Measurements from ENCODE around the gene PLPP6.

Gene PLPP6

GRCh38 chr9:4661611-4662010 is 483 bp upstream of the PLPP6 start:
- no peak for DNase-seq (ENCODE audit: extremely low read depth in 1 of 2, low read depth in 1 of 2)

DNA sequence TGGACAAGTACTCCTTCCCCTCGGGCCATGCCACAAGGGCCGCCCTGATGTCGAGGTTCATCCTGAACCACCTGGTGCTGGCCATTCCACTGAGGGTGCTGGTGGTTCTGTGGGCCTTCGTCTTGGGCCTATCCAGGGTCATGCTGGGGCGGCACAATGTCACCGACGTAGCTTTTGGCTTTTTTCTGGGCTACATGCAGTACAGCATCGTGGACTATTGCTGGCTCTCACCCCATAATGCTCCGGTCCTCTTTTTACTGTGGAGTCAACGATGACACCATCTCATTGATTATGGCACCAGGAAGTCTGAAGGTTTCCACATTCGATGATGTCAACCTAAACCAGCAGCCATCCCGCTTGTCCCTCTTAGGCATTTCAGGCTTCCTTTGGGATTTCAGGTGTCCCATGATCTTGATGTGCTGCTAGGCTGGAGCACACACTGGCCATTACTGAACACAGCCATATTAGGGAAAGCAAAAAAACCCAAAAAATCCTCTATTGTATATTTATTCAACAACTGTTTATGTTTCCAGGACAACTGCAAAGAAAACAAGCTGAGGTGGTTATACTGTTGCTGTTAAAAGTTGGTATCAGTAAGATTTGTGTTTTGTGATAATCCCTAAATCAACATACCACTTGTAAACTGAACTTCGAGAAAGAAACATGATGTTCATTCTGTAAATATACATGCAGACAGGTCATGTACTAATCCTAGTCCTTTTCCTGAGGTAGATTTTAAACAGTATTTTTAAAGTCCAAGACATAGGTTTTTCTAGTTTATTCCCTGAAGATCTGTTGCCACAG is 1.1 kb downstream of the PLPP6 start:
- DNase-seq (ENCODE audit: extremely low read depth in 1 of 2, low read depth in 1 of 2): no peak

GRCh38 chr9:4663956-4664355 is 1.9 kb downstream of the PLPP6 start:
- DNase-seq (ENCODE audit: extremely low read depth in 1 of 2, low read depth in 1 of 2): no peak

DNA sequence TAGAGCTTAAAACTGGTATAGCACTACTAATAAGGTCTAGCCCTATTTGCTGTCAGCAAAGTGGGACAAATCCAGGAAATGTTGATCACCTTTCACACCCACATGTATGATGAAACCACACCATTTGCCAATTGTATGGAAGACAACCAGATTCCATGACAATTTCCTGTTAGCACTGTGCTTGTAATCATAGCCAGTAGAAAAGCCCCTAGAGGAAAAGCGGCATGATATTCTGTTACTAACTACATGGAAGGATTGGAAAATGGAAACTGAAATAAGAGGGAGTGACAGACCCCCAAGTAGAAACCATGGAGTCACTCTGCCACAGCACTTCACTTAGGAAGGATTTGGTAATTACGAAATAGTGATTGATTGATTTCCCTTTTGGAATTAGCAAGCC is 3.3 kb downstream of the PLPP6 start:
- DNase-seq (ENCODE audit: extremely low read depth in 1 of 2, low read depth in 1 of 2): no peak

DNA sequence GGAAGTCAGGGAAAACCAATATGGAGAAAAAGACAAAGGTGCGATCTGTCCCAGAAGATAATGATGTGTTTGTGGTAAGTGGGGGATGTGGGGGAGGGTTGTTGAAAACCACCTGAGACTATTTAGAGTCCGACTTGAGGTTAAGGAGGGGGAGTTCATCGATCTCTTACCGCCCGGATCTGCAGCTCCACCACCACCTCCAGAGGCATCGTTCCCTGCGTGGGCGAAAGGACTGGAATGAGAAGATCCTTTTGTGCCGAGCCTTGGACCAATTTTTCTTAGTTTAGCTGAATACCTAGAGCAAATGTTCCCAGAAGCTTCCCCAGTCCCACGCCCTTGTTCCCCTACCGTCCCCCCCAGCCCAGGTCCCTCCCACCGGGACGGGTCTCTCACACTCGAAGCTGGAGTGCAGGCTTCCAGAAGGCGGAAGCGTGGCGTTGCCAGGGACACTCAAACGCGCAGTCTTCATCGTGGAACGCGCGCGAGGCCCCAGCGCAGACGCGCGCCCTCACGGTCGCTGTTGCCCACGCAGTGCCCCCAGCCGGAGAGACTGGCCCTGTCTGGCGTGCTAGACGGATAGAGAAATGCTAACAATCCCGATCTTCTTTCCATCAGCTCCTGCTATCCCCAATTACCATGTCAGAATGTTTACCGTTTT is 4.1 kb downstream of the PLPP6 start, which contains the start of gene SPATA6L:
TSS of gene SPATA6L (minus strand) at position 439 of the 658 bp plus-strand sequence. CDS start at position 209, 230 bp downstream.
- no peak for DNase-seq (ENCODE audit: extremely low read depth in 1 of 2, low read depth in 1 of 2)

DNA sequence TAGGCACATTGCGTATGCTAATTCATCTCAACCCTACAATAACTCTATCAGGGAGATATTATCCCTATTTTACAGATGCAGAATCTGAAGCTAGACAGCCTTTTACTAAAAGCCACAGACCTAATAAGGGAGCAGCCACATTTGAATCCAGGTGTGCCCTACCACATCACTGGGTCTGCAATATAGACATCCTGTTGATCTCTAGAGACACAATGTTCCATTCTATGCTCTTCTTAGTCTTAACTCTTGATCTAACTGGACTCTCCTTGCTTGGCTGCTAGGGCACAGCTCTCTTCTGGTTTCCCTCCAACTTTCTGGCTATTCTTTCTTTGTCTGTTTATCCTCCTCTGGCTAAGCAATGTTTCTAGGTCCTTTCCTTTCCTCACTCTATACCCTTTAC is 5.6 kb downstream of the PLPP6 start:
- no peak for DNase-seq (ENCODE audit: extremely low read depth in 1 of 2, low read depth in 1 of 2)

GRCh38 chr9:4668604-4669003 is 6.5 kb downstream of the PLPP6 start:
- no peak for DNase-seq (ENCODE audit: extremely low read depth in 1 of 2, low read depth in 1 of 2)

DNA sequence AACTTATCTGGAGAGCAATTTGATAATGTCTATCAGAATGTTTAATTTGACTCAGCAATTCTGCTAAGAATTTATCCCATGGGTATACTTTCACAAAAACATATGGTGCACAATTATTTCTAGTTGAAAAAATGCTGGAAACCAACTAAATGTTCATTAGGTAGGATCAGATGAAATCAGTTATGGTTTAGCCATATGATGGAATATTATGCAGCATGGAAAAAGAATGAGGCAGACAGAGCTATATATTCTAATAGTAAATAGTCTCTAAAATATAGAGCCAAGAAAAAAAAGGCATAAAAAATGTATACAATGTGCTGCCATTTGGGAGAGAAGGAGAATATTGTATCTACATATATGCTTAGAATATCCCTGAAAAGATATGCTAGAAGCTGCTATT is 7.8 kb downstream of the PLPP6 start:
- DNase-seq (ENCODE audit: extremely low read depth in 1 of 2, low read depth in 1 of 2): no peak

- DNase-seq (ENCODE audit: extremely low read depth in 1 of 2, low read depth in 1 of 2): no peak
These were observed 8.5 kb downstream of the PLPP6 start for GRCh38 chr9:4670591-4670990.

GRCh38 chr9:4671737-4672136 is 9.6 kb downstream of the PLPP6 start:
- no peak for DNase-seq (ENCODE audit: extremely low read depth in 1 of 2, low read depth in 1 of 2)

GRCh38 chr9:4674783-4675182 is 12.7 kb downstream of the PLPP6 start:
- DNase-seq (ENCODE audit: extremely low read depth in 1 of 2, low read depth in 1 of 2): no peak

- DNase-seq (ENCODE audit: extremely low read depth in 1 of 2, low read depth in 1 of 2): no peak
These were observed 15.3 kb downstream of the PLPP6 start for GRCh38 chr9:4677392-4677791.

DNA sequence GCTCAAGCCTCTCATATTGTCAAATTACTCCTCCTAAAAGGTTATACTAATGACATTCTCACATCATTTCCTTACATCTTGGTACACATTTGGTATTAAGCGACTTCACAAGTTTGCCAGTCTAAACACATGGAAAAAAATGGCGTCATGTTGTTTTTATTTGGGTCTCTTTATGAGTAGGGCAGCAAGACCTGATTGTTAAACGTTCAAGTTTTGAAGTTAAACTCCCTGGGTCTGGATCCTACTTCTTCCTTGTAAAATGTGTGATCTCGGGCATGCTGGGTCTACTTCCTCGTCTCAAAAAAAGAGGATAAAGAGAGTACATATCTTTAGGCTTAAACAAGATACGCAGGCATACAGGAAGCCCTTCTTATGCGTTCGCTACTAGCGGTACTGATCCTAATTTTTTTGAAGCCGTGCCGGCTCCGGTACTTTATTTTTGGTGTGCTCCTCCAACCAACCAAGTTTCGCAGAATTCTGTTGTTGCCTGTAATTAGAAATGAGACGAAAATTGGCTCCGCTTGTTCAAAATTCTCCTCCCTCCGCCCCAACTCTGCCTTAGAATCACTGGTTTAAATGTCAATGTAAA is 16.7 kb downstream of the PLPP6 start:
- DNase-seq (ENCODE audit: extremely low read depth in 1 of 2, low read depth in 1 of 2): no peak

- DNase-seq (ENCODE audit: extremely low read depth in 1 of 2, low read depth in 1 of 2): peak; percentile 96 to 97
These were observed 17.4 kb downstream of the PLPP6 start, which contains the start of gene CDC37L1 for GRCh38 chr9:4679268-4680172. TSS of gene CDC37L1 (plus strand) at chr9:4679569. CDS start at chr9:4679768, 199 bp downstream.

DNA sequence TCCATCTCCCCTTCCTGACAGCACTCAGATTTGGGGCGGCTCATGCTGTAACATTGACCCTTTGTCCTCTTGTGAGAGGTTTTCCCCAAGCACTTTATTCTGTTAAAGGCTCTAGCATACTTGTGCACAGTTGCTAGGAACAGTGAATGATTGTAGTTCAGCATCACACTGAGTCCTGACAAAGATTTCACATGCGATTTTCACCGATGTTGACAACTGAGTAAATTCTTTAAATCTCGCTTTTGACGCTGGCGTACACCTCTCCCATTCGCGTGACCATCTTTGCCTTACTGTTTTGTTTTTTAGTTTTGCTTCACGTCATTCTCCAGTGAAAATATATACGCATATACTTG is 18.1 kb downstream of the PLPP6 start:
- DNase-seq (ENCODE audit: extremely low read depth in 1 of 2, low read depth in 1 of 2): no peak

DNA sequence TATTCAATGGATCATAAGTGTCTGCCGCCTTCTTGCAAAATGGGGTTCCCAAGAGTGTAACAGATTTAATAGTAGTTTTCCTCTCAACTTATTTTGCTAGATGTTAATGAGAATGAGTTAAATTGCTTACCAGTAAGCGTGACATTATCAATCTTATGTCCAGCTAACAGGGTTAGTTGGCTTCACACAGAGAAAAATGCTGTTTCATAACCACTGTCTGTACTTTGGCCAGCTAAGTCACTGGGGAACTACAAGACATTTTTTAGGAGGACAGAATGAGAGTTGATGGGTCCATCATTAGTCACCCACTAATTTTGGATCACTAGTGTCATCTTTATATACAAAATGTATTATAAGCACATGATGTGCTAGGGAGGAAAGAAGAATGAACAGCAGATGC is 18.7 kb downstream of the PLPP6 start:
- no peak for DNase-seq (ENCODE audit: extremely low read depth in 1 of 2, low read depth in 1 of 2)

DNA sequence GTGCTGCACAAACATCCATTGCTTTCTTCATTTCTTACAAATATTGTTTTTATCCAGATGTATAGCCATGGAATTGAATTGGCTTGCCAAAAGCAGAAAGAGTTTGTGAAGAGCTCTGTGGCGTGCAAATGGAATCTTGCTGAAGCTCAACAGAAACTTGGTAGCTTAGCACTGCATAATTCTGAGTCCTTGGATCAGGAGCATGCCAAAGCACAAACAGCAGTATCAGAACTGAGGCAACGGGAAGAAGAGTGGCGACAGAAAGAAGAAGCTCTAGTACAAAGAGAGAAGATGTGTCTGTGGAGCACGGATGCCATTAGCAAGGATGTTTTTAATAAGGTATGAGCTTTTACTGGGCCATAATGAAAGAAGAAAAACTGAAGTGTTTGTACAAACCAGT is 22.7 kb downstream of the PLPP6 start:
- DNase-seq (ENCODE audit: extremely low read depth in 1 of 2, low read depth in 1 of 2): no peak

GRCh38 chr9:4686112-4686511 is 24.0 kb downstream of the PLPP6 start:
- DNase-seq (ENCODE audit: extremely low read depth in 1 of 2, low read depth in 1 of 2): no peak

- no peak for DNase-seq (ENCODE audit: extremely low read depth in 1 of 2, low read depth in 1 of 2)
These were observed 24.5 kb downstream of the PLPP6 start for GRCh38 chr9:4686584-4686983.

DNA sequence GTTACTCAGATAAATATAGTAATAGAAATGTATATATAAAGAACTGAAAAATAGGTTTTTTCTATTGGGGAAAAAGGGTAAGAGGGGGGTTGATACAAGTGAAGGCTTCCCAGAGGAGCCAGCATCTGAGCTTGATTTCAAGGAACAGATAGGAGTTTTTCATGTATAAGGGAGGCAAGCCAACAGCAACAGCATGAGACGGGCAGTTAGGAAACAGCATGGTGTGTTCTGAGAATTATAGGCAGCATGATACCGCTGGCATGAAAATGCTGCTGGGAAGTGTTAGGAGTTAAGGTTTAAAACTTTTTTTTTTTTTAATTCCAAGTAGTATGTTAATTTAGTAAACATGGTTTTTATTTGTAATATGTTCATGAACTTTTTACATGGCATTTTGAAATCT is 26.9 kb downstream of the PLPP6 start:
- no peak for DNase-seq (ENCODE audit: extremely low read depth in 1 of 2, low read depth in 1 of 2)

- no peak for DNase-seq (ENCODE audit: extremely low read depth in 1 of 2, low read depth in 1 of 2)
These were observed 27.6 kb downstream of the PLPP6 start for GRCh38 chr9:4689687-4690104.
